RWPE2 (cell line): ENCODE data around the gene GPATCH8.
"Not testable (repeated sequence)": the region's sequence is repeated elsewhere in the genome, so short reads cannot be mapped to it uniquely, and the experiment has no call there.

Experiments used
- ATAC-seq: fragments of 200-7000 bp; cut with Tn5 transposase; 3 replicates; pipeline ENCODE4 v1.9.1; 2021; ENCODE audit warnings: low read depth
- DNase-seq: peaks from one replicate; pipeline ENCODE4 v3.0.0-alpha.2; 2020; ENCODE audit warnings: low spot score
- H3K27ac ChIP-seq: fragments of 450-650 bp; 2 replicates; pipeline ENCODE4 v1.5.1; 2017; ENCODE audit warnings: mild to moderate bottlenecking; ENCODE audit not compliant: poor library complexity, severe bottlenecking
- H3K27me3 ChIP-seq: fragments of 250-450 bp; sonication (Bioruptor Pico); 2 replicates; pipeline ENCODE4 v1.5.1; 2021; ENCODE audit warnings: mild to moderate bottlenecking, moderate library complexity; ENCODE audit not compliant: insufficient read depth, poor library complexity, severe bottlenecking
- H3K36me3 ChIP-seq: fragments of 250-450 bp; sonication (Bioruptor Pico); 2 replicates; pipeline ENCODE4 v1.5.1; 2020; ENCODE audit warnings: low read depth, mild to moderate bottlenecking, moderate library complexity
- H3K4me1 ChIP-seq: fragments of 250-450 bp; sonication (Bioruptor Pico); 2 replicates; pipeline ENCODE4 v1.5.1; 2021; ENCODE audit warnings: mild to moderate bottlenecking, moderate library complexity; ENCODE audit not compliant: insufficient read depth, poor library complexity, severe bottlenecking
- H3K4me3 ChIP-seq: fragments of 250-450 bp; sonication (Bioruptor Pico); 2 replicates; pipeline ENCODE4 v1.5.1; 2021; ENCODE audit warnings: mild to moderate bottlenecking, moderate library complexity; ENCODE audit not compliant: severe bottlenecking
- H3K9me3 ChIP-seq: fragments of 250-450 bp; sonication (Bioruptor Pico); 2 replicates; pipeline ENCODE4 v1.5.1; 2021; ENCODE audit warnings: mild to moderate bottlenecking, moderate library complexity; ENCODE audit not compliant: severe bottlenecking
- TF ChIP-seq, protein P1 (sequence below): fragments of 450-650 bp; IDR thresholded peaks from one replicate; pipeline ENCODE4 v1.5.1; 2017; ENCODE audit warnings: mild to moderate bottlenecking, moderate library complexity; ENCODE audit not compliant: poor library complexity, severe bottlenecking

Gene GPATCH8

DNA sequence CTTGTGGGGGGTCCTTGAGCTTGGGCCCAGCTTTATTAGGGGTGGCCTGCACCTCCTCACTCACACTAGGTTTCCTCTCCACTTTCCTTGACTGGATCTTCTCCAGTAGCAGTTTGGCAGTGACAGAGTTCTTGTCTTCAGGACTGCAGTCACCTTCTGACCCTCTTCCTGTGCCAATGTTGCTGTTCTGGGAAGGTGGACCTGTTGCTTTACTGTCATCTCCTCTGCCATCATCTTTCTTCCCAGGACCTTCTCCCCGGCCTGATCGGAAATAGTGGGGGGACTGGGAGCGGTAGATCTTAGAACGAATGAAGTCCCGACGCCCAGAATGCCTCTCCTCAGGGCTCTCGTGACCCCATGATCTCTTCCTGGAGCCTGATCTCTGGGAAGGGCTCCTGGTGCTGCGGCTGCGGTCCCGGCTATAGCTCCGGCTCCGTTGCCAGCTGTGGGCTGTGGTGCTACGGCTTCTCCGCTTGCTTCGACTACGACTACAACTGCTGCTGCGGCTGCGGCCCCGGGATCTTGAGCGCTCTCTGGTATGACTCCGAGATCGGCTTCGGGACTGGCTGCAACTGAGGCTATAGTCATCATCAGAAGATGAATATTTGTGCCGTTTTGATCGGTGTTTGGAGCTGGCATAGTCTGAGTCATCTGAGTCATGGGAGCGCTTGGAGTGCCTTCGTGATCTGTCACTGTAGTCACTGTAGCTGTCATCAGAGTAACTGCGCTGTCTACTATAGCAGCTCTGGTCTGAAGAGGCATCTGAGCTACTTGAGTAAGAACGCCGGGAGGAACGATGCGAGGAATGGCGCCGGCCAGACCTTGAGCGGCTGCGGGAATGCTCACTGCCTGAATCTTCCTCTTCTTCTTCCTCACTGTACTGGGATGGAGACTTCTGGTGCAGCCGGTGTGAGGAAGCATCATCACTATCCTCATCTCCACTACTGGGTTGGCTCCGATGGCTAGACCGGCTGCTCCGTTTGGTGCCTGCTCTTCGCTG lies 104.2 kb downstream of the GPATCH8 start:
- no peak overlapping the region for H3K4me3 ChIP-seq
- no peaks in the 10 kb centered on the region for H3K9me3 ChIP-seq
- DNase-seq (no peak), ATAC-seq (no peak)
- no peaks in the 10 kb centered on the region for H3K27me3 ChIP-seq
- peaks cover 40% of the 10 kb centered on the region for H3K36me3 ChIP-seq
- H3K27ac ChIP-seq, result no peak overlapping the region
- TF ChIP-seq, protein P1, sequence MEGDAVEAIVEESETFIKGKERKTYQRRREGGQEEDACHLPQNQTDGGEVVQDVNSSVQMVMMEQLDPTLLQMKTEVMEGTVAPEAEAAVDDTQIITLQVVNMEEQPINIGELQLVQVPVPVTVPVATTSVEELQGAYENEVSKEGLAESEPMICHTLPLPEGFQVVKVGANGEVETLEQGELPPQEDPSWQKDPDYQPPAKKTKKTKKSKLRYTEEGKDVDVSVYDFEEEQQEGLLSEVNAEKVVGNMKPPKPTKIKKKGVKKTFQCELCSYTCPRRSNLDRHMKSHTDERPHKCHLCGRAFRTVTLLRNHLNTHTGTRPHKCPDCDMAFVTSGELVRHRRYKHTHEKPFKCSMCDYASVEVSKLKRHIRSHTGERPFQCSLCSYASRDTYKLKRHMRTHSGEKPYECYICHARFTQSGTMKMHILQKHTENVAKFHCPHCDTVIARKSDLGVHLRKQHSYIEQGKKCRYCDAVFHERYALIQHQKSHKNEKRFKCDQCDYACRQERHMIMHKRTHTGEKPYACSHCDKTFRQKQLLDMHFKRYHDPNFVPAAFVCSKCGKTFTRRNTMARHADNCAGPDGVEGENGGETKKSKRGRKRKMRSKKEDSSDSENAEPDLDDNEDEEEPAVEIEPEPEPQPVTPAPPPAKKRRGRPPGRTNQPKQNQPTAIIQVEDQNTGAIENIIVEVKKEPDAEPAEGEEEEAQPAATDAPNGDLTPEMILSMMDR, result no peak
- no peaks in the 10 kb centered on the region for H3K4me1 ChIP-seq

DNA sequence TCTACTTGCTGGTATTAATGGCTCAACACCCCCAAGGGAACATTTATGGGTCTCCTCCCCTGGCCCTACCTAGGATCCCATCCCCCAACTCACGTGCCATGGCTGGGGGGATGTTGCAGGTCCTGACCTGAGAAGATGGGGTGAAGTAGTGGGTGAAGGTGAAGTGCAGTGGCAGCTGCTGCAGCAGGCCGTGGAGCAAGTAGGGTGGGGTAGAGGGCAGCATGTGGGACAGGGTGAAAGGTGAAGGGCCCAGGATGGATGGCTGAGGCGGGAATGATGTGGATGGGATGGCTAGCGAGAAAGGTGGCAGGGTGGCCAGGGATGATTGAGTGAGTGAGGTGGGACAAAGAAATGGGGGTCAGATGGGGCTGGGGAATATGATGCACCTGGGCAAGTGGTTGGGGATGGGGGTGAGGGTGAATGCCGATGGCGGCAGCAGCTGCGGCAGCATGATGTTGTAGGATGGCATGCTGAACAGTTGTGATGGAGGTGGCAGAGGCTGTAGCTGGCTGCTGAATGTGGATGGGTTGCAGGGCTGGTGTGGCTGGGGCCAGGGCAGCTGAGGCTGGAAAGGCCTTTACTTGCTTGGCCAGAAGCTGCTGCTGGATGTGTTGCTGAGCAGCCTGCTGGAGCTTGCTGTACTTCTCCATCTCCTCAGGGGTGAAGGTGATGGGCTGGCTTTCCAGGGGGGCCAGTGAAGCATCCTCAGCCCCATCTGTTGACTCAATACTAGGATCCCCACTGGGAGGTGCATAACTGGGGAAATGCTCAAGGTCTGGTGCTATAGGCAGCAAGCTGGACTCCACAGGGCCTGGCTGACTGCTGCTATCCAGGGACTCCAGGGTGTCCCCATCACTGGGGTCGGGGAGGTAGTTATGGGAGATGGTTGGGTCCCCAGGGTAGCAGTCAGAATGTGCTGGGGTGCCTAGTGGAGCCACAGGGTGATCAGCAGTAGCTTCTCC lies 105.4 kb downstream of the GPATCH8 start:
- Histone ChIP-seq H3K36me3 (peaks cover 40% of the 10 kb centered on the region), H3K4me3 (no peak overlapping the region), H3K9me3 (no peaks in the 10 kb centered on the region), H3K4me1 (no peaks in the 10 kb centered on the region), H3K27me3 (no peaks in the 10 kb centered on the region), H3K27ac (no peak overlapping the region)
- TF ChIP-seq, protein P1, result no peak
- ATAC-seq (no peak), DNase-seq (no peak)

- no peaks in the 10 kb centered on the region for H3K9me3 ChIP-seq
- TF ChIP-seq, protein P1, result no peak
- peaks cover 40% of the 10 kb centered on the region for H3K36me3 ChIP-seq
- H3K27me3 ChIP-seq, result no peaks in the 10 kb centered on the region
- no peak overlapping the region for H3K27ac ChIP-seq
- no peak overlapping the region for H3K4me3 ChIP-seq
- ATAC-seq (no peak), DNase-seq (no peak)
- H3K4me1 ChIP-seq, result no peaks in the 10 kb centered on the region
Measured at GRCh38 chr17:44396946-44397345, 106.3 kb downstream of the GPATCH8 start.

- peaks cover 21% of the 10 kb centered on the region for H3K36me3 ChIP-seq
- DNase-seq, result no peak
- no peak overlapping the region for H3K27ac ChIP-seq
- no peaks in the 10 kb centered on the region for H3K4me1 ChIP-seq
- ATAC-seq, result no peak
- TF ChIP-seq, protein P1, result no peak
- no peak overlapping the region for H3K4me3 ChIP-seq
- no peaks in the 10 kb centered on the region for H3K9me3 ChIP-seq
- H3K27me3 ChIP-seq, result no peaks in the 10 kb centered on the region
Measured at GRCh38 chr17:44394833-44395232, 108.4 kb downstream of the GPATCH8 start.

DNA sequence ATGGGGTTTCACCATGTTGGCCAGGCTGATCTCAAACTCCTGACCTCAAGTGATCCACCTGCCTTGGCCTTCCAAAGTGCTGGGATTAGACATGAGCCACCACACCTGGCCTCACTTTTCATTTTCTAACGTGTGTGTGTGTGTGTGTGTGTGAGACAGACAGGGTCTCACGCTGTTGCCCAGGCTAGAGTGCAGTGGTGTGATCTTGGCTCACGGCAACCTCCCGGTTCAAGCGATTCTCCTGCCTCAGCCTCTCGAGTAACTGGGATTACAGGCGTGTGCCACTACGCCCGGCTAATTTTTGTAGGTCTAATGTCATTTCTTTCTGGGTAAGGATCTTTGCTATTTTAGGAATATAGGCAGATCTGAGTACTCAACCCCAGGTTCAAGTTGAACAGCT lies 109.1 kb downstream of the GPATCH8 start:
- not testable (repeated sequence) for ATAC-seq, DNase-seq, H3K4me3 ChIP-seq, H3K4me1 ChIP-seq, H3K27ac ChIP-seq, H3K27me3 ChIP-seq, H3K9me3 ChIP-seq
- peaks cover 14% of the 10 kb centered on the region for H3K36me3 ChIP-seq
